GM21528 (cell line): ENCODE data around the gene TIE1.
"Not testable (repeated sequence)": the region's sequence is repeated elsewhere in the genome, so short reads cannot be mapped to it uniquely, and the experiment has no call there.

Experiments used
- ATAC-seq: cut with Tn5 transposase; IDR thresholded peaks from one replicate; pipeline ENCODE4 v1.9.1; 2021; ENCODE audit warnings: mild to moderate bottlenecking, moderate library complexity; ENCODE audit not compliant: unreplicated experiment, low FRiP score

TIE1 gene

DNA sequence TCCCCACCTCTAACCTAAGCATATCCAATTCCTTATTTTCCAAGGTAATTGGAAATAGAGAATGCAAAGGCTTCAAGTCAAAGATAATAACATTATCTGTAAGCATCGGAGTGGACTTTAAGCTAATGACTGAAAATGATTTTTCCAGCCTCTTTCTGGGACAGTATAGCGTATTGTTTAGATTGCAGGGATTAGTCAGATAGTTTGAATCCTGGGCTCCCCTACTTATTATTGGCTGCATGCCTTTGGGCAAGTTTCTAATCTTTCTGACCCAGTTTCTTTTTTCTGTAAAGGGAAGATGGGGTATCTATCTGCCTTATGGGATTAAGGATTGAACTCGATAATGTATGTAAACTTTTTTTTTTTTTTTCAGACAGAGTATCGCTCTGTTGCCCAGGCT, 56.5 kb downstream of the TIE1 start:
- no peak for ATAC-seq

- ATAC-seq = peak; percentile 27
Observed at GRCh38 chr1:43358121-43358745, 57.5 kb downstream of the TIE1 start.

- peak; percentile 94 for ATAC-seq
Observed at GRCh38 chr1:43358746-43359693, 58.2 kb downstream of the TIE1 start, which contains the start of gene CDC20. Gene CDC20, plus strand, starts transcription at chr1:43358981. Its CDS starts 235 bp downstream, at chr1:43359216.

GRCh38 chr1:43359696-43360095, 58.9 kb downstream of the TIE1 start:
- ATAC-seq = no peak

DNA sequence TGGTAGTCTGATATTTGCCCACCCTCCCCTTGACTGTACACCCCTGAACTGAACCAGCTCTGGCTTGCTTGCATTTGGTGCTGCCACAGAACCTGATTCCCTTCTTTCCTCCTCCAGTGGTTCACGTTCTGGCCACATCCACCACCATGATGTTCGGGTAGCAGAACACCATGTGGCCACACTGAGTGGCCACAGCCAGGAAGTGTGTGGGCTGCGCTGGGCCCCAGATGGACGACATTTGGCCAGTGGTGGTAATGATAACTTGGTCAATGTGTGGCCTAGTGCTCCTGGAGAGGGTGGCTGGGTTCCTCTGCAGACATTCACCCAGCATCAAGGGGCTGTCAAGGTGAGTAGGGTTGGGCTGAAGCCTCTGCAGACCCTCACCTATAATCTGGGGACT, 59.8 kb downstream of the TIE1 start:
- ATAC-seq = no peak

- no peak for ATAC-seq
Observed at GRCh38 chr1:43363283-43363934, 62.6 kb downstream of the TIE1 start.

- no peak for ATAC-seq
Observed at GRCh38 chr1:43363935-43364525, 63.2 kb downstream of the TIE1 start.

DNA sequence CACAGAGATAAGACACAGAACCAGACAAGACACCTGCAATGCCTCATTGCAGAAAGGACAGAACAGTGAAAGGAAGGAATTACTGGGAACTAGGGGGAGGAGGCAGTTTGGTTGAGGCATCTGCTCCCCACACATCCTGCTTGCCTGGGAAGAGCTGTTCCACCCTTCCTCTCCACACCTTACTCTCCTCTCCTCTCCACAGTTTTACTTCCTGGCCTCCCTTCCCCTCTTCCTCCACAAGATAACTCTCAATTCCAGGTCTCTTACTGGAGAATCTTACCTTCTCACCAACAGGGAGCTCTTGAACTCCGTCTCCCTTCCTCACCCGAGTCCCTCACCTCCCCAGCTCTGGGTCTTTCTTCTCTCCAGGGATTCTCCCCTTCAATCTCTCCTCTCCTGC, 64.9 kb downstream of the TIE1 start:
- no peak for ATAC-seq

DNA sequence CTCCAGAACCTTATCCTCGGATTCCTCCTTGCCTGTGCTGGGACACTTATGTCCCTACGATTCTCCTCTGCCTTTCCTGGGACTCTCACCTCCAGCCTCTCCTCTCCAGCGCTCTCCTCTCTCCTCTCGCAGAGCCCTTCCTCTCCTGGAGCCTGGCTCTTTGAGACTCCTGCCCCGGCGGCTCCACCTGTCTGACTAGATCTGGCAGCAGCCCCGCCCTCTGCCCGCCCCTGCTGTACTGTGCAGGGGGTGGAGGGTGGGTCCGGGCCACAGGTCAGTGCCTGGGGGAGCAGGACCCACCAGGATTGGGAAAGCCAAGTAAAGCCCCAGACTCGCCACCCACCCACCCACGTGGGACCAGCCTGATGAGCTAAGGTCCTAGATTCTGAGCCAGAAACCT, 65.4 kb downstream of the TIE1 start:
- ATAC-seq = no peak

DNA sequence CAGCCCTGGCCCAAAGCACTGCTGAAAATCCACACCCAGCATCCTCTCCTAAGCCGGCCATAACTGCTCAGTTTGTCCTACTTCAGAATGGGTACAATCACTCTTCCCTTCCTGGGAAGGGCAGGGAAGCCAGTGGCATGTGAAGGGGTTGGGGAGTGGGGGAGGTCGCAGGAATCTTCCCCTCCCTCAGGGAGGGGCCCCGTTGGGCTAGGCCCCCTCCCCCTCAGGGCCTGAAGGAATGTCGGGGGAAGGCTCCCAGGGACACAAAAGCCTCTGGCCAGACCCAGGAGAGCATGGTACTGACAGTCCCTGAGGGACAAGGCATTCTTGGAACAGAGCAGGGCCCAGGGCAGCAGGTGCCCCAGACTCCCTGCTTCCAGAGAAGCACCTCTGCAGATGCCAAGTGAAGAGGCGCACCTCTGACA, 65.8 kb downstream of the TIE1 start:
- no peak for ATAC-seq

GRCh38 chr1:43367026-43367903, 66.5 kb downstream of the TIE1 start:
- peak; percentile 46 for ATAC-seq

DNA sequence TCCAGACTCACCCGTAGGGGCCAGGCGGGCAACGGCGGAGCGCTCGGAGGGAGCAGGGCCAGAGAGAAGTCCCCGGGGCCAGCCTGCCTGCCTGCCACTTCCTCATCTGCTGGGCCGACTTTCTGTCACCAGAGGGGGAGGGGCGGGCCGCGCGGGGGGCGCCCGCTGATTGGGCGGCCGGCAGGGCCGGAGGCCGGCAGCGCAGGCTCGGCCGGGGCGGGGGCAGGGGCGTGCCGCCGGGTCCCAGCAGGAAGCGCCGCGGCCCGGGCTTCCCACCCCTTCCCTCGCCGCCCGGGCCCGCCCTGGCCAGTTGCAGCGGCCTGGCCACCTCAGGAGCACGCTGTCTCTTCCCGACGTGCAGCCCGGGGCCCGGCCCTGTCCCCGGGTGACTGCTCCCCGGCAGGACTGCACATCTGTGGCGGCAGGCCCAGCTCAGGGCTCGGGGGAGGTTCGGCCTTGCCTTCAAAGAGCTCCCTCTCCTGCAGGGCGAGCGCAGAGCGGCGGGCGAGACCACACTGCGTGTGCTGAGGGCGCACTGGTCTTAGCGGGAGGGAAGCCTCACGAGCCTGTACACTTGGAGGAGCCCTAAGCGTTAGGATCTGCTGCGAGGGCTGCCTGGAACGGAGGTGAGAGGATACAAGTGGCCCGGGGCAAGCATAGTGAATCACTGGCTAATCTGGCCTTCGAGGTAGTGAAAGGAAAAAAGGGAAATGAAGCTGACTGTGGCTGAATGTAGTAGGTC, 67.3 kb downstream of the TIE1 start, which contains the start of gene ELOVL1:
Gene ELOVL1, minus strand, starts transcription at position 108 of the 742 bp plus-strand sequence. CDS start 2,402 bp downstream, outside the sequence.
- ATAC-seq = peak; percentile 71

DNA sequence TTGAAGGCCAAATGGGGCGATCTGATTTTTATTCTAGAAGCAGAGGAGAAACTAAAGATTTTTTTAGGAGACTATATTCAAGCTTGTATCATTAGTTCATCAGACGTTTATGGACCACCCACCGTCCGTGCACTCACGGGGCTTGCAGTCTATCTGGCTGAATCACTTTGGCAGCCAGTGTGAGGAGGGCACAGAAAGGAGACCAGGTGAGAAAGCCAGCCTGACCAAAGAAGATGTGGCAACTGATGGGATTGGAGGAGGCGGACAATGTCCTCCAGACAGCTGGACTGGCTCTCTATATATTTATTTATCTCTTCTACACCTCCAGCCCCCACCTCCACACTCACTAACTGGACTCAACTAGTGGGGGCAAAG, 67.9 kb downstream of the TIE1 start:
- no peak for ATAC-seq

DNA sequence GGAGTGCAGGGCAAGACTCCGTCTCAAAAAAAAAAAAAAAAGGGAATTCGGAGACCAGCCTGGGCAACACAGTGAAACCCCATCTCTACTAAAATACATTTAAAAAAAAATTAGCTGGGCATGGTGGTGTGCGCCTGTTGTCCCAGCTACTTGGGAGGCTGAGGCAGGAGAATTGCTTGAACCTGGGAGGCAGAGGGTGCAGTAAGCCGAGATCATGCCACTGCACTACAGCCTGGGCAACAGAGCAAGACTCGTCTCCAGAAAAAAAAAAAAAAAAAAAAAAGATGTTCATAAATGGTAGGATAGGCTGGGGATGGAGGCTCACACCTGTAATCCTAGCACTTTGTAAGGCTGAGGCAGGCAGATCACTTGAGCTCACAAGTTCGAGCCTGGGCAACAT, 69.0 kb downstream of the TIE1 start:
- not testable (repeated sequence) for ATAC-seq

- ATAC-seq = no peak
Observed at GRCh38 chr1:43370564-43370963, 69.8 kb downstream of the TIE1 start.

DNA sequence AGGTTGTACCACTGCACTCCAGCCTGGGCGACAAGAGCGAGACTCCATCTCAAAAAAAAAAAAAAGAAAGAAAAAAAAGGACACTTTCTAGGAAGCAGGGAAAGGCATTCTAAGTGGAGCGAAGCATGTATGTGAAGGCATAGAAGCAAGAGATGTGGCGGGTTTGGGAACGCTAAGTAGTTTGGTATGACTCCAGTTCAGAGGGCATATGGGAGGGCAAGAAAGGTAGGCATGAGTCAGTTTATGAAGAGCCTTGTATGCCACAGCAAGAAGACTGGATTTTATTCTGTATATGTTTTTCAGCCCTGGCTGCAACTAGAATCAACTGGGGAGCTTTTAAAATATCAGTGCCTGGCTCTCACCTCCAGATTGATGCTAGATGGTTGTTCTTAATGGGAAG, 71.4 kb downstream of the TIE1 start:
- no peak for ATAC-seq
